Peyer's patch (tissue), 4 donors: ENCODE measurements around the gene FGFR4.

Source experiments
- POLR2A ChIP-seq, 2 donors: fragments of 450-650 bp; IDR thresholded peaks; one replicate each; pipeline ENCODE4 v1.5.1; 2017; ENCODE audit warnings: antibody characterized with exemption in 2 of 2, mild to moderate bottlenecking in 2 of 2, moderate library complexity in 2 of 2
- TF ChIP-seq, protein P1 (sequence below), 6 experiments: fragments of 450-650 bp in 4 of 6; fragments of 200-600 bp in 2 of 6; sonication (generic) in 1 of 6; IDR thresholded peaks; one replicate each; pipeline ENCODE4 v1.5.1; 2017 to 2019; ENCODE audit warnings: antibody characterized with exemption in 6 of 6, mild to moderate bottlenecking in 3 of 6, moderate library complexity in 1 of 6

DNA sequence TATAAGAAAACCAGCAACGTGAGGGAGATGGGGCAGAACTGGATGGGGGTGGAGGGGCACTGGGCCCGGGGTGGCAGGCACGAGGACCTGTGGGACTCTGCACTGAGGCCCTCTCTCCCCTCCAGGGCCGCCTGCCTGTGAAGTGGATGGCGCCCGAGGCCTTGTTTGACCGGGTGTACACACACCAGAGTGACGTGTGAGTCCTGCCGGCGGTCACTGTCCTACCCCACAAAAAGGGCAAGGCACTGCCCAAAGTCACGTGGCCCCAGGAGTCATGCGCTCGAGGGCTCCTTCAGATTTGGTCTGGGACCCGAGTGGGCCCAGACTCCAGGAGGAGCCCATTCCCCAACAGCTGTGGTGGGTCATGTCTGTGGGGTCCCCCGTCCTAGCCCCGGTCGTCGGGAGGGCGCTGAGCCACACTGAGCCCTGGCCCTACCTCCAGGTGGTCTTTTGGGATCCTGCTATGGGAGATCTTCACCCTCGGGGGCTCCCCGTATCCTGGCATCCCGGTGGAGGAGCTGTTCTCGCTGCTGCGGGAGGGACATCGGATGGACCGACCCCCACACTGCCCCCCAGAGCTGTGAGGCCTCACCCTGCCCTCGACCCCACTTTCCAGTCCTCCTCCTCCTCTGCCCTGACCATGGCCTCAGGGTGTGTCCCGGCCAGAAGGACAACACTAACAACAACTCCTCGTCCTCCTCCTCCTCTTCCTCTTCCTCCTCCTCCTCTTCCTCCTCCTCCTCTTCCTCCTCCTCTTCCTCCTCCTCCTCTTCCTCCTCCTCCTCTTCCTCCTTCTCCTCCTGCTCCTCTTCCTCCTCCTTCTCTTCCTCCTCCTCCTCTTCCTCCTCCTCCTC is 9.7 kb downstream of the FGFR4 start:
- TF ChIP-seq, protein P1, sequence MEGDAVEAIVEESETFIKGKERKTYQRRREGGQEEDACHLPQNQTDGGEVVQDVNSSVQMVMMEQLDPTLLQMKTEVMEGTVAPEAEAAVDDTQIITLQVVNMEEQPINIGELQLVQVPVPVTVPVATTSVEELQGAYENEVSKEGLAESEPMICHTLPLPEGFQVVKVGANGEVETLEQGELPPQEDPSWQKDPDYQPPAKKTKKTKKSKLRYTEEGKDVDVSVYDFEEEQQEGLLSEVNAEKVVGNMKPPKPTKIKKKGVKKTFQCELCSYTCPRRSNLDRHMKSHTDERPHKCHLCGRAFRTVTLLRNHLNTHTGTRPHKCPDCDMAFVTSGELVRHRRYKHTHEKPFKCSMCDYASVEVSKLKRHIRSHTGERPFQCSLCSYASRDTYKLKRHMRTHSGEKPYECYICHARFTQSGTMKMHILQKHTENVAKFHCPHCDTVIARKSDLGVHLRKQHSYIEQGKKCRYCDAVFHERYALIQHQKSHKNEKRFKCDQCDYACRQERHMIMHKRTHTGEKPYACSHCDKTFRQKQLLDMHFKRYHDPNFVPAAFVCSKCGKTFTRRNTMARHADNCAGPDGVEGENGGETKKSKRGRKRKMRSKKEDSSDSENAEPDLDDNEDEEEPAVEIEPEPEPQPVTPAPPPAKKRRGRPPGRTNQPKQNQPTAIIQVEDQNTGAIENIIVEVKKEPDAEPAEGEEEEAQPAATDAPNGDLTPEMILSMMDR (IDR thresholded peaks at IDR 0.05): no peak
- TF ChIP-seq POLR2A (IDR thresholded peaks at IDR 0.05): no peak
